ENCODE data around the gene SSTR3.

- no peak for TF ChIP-seq L3MBTL2 (conservative IDR thresholded peaks at IDR 0.05)
- no peak for TF ChIP-seq FOXA1 (IDR thresholded peaks at IDR 0.05)
- TF ChIP-seq BHLHE40 (IDR thresholded peaks at IDR 0.05; ENCODE audit: borderline replicate concordance), result no peak
- no peak for TF ChIP-seq FOXM1 (IDR thresholded peaks at IDR 0.05; ENCODE audit: borderline replicate concordance)
- no peak for TF ChIP-seq ARNT (IDR thresholded peaks at IDR 0.05)
- TF ChIP-seq CTBP1 (IDR thresholded peaks at IDR 0.05; ENCODE audit: borderline replicate concordance), result no peak
- no peak for TF ChIP-seq FOXK2 (IDR thresholded peaks at IDR 0.05)
- no peak for TF ChIP-seq SP1 (IDR thresholded peaks at IDR 0.05)
- TF ChIP-seq ELF4 (IDR thresholded peaks at IDR 0.05), result no peak
- no peak for TF ChIP-seq TARDBP (IDR thresholded peaks at IDR 0.05)
Measured at GRCh38 chr22:37196539-37197450, 15.5 kb downstream of the SSTR3 start.
